Measurements from ENCODE around the gene SGMS1.

The SGMS1 gene

DNA sequence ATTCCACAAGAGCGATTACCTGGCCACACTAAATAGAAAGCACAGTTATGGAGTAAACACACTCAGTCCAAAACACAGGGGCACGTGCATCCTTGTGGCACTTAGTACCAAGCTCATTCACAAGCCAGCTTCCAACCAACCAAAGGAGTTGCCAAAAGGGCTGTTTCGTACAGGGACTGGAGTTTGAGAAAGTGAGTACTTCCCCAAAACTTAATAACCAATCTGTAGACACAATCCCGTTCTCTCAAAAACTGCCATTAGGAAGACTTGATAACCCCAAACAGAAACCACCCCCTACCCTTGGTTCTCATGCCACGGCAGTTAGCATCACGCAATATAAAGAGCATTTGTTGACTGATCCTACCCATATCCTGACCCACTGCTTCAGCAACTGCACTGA, 206.3 kb downstream of the SGMS1 start:
- peak; percentile 35 for ATAC-seq
- TF ChIP-seq ISL1 (CRISPR knock-in tag; IDR thresholded peaks at IDR 0.05) (no peak), TCF4 (CRISPR knock-in tag; IDR thresholded peaks at IDR 0.05; ENCODE audit: borderline replicate concordance) (no peak), CSDC2 (CRISPR knock-in tag; IDR thresholded peaks at IDR 0.05) (no peak)

- no peak for ATAC-seq
- TF ChIP-seq TOX (CRISPR knock-in tag; IDR thresholded peaks at IDR 0.05; ENCODE audit: borderline replicate concordance), result no peak
- no peak for TF ChIP-seq POU6F1 (CRISPR knock-in tag; IDR thresholded peaks at IDR 0.05; ENCODE audit: borderline replicate concordance, low read depth)
- no peak for TF ChIP-seq CREB5 (CRISPR knock-in tag; IDR thresholded peaks at IDR 0.05; ENCODE audit: low read depth)
- TF ChIP-seq RARB (CRISPR knock-in tag; IDR thresholded peaks at IDR 0.05), result no peak
- no peak for TF ChIP-seq OSR1 (CRISPR knock-in tag; IDR thresholded peaks at IDR 0.05)
- no peak for TF ChIP-seq BACH2 (CRISPR knock-in tag; IDR thresholded peaks at IDR 0.05; ENCODE audit: borderline replicate concordance)
- no peak for TF ChIP-seq ISL1 (CRISPR knock-in tag; IDR thresholded peaks at IDR 0.05)
- TF ChIP-seq ZFP30 (CRISPR knock-in tag; IDR thresholded peaks at IDR 0.05), result no peak
- TF ChIP-seq, protein P1, sequence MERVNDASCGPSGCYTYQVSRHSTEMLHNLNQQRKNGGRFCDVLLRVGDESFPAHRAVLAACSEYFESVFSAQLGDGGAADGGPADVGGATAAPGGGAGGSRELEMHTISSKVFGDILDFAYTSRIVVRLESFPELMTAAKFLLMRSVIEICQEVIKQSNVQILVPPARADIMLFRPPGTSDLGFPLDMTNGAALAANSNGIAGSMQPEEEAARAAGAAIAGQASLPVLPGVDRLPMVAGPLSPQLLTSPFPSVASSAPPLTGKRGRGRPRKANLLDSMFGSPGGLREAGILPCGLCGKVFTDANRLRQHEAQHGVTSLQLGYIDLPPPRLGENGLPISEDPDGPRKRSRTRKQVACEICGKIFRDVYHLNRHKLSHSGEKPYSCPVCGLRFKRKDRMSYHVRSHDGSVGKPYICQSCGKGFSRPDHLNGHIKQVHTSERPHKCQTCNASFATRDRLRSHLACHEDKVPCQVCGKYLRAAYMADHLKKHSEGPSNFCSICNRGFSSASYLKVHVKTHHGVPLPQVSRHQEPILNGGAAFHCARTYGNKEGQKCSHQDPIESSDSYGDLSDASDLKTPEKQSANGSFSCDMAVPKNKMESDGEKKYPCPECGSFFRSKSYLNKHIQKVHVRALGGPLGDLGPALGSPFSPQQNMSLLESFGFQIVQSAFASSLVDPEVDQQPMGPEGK (CRISPR knock-in tag; IDR thresholded peaks at IDR 0.05; ENCODE audit: borderline replicate concordance), result no peak
- TF ChIP-seq ZNF565 (CRISPR knock-in tag; conservative IDR thresholded peaks at IDR 0.05; ENCODE audit: low read depth), result no peak
- TF ChIP-seq ZNF8 (CRISPR knock-in tag; IDR thresholded peaks at IDR 0.05), result no peak
- no peak for TF ChIP-seq TCF4 (CRISPR knock-in tag; IDR thresholded peaks at IDR 0.05; ENCODE audit: borderline replicate concordance)
- TF ChIP-seq ZNF70 (CRISPR knock-in tag; IDR thresholded peaks at IDR 0.05), result no peak
- TF ChIP-seq GLIS3 (CRISPR knock-in tag; IDR thresholded peaks at IDR 0.05), result no peak
- no peak for TF ChIP-seq ARNTL (CRISPR knock-in tag; IDR thresholded peaks at IDR 0.05; ENCODE audit: borderline replicate concordance, low read depth)
- TF ChIP-seq SNAI2 (CRISPR knock-in tag; IDR thresholded peaks at IDR 0.05), result no peak
- TF ChIP-seq CSDC2 (CRISPR knock-in tag; IDR thresholded peaks at IDR 0.05), result no peak
- TF ChIP-seq PPARA (CRISPR knock-in tag; IDR thresholded peaks at IDR 0.05; ENCODE audit: borderline replicate concordance), result no peak
- TF ChIP-seq ZFP3 (CRISPR knock-in tag; IDR thresholded peaks at IDR 0.05), result no peak
These were observed 206.9 kb downstream of the SGMS1 start for GRCh38 chr10:50416881-50417280.

DNA sequence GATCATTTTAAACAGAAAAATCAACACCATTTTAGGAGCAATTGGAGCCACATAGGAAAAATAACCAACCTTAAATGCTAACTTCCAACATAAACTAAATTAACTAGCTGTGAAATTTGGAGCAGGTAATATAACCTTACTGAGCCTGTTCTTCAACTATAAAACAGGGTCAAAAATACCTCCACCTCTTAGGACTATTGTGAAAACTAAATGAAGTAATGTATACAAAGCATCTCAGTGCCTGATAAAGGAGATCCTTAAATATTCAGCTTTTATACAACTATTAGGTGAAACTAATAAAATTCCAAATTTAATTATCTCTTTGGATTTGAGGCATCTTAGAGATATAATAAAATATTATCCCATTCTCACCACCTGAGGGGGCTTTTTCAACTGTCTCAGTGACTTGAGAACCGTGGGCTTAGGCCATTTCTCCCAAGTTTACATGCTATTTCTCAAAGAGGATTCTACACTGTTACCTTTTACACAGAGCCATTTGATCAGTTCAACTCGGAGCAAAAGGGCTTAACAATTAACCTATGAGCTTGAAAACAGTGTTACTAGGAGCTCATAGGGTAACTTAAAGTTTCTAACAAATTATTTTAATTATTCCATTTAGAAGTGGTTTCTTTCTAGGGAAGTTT, 207.5 kb downstream of the SGMS1 start:
- ATAC-seq, result no peak
- TF ChIP-seq, protein P1 (CRISPR knock-in tag; IDR thresholded peaks at IDR 0.05; ENCODE audit: borderline replicate concordance), result no peak
- no peak for TF ChIP-seq TOX (CRISPR knock-in tag; IDR thresholded peaks at IDR 0.05; ENCODE audit: borderline replicate concordance)
- no peak for TF ChIP-seq ZNF70 (CRISPR knock-in tag; IDR thresholded peaks at IDR 0.05)

GRCh38 chr10:50415292-50415691, 208.5 kb downstream of the SGMS1 start:
- TF ChIP-seq RARB (CRISPR knock-in tag; IDR thresholded peaks at IDR 0.05) (no peak), ESRRG (CRISPR knock-in tag; IDR thresholded peaks at IDR 0.05) (no peak), ZNF565 (CRISPR knock-in tag; conservative IDR thresholded peaks at IDR 0.05; ENCODE audit: low read depth) (no peak), ZNF70 (CRISPR knock-in tag; IDR thresholded peaks at IDR 0.05) (no peak)
- TF ChIP-seq, protein P2, sequence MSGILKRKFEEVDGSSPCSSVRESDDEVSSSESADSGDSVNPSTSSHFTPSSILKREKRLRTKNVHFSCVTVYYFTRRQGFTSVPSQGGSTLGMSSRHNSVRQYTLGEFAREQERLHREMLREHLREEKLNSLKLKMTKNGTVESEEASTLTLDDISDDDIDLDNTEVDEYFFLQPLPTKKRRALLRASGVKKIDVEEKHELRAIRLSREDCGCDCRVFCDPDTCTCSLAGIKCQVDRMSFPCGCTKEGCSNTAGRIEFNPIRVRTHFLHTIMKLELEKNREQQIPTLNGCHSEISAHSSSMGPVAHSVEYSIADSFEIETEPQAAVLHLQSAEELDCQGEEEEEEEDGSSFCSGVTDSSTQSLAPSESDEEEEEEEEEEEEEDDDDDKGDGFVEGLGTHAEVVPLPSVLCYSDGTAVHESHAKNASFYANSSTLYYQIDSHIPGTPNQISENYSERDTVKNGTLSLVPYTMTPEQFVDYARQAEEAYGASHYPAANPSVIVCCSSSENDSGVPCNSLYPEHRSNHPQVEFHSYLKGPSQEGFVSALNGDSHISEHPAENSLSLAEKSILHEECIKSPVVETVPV (CRISPR knock-in tag; IDR thresholded peaks at IDR 0.05), result no peak
- no peak for ATAC-seq

Measured in SK-N-SH treated with all-trans-retinoic acid at 6 μM for 48 hours (cell line).